ENCODE data around the gene BSN.

GRCh38 chr3:49662720-49663413 lies 108.6 kb downstream of the BSN start:
- TF ChIP-seq, protein P1, sequence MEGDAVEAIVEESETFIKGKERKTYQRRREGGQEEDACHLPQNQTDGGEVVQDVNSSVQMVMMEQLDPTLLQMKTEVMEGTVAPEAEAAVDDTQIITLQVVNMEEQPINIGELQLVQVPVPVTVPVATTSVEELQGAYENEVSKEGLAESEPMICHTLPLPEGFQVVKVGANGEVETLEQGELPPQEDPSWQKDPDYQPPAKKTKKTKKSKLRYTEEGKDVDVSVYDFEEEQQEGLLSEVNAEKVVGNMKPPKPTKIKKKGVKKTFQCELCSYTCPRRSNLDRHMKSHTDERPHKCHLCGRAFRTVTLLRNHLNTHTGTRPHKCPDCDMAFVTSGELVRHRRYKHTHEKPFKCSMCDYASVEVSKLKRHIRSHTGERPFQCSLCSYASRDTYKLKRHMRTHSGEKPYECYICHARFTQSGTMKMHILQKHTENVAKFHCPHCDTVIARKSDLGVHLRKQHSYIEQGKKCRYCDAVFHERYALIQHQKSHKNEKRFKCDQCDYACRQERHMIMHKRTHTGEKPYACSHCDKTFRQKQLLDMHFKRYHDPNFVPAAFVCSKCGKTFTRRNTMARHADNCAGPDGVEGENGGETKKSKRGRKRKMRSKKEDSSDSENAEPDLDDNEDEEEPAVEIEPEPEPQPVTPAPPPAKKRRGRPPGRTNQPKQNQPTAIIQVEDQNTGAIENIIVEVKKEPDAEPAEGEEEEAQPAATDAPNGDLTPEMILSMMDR (IDR thresholded peaks at IDR 0.05), result no peak
- TF ChIP-seq POLR2A (IDR thresholded peaks at IDR 0.05), result no peak
